Stimulated activated CD4-positive, alpha-beta T cell treated with anti-CD3 and anti-CD28 coated beads, TNF-alpha, amount 100 ng/mL, for 1 hour (primary cell): ENCODE measurements around the gene LRRC51.

Experiments used
- DNase-seq, 3 donors: peaks; one replicate each; pipeline ENCODE4 v3.0.0-alpha.2; 2020; ENCODE audit warnings: low read depth in 3 of 3, low spot score in 1 of 3

The LRRC51 gene

GRCh38 chr11:72069787-72070251, 10.8 kb upstream of the LRRC51 start:
- DNase-seq: no peak

GRCh38 chr11:72070491-72070890, 10.2 kb upstream of the LRRC51 start:
- DNase-seq: no peak

- DNase-seq: no peak
Measured at GRCh38 chr11:72072348-72072747, 8.3 kb upstream of the LRRC51 start.

DNA sequence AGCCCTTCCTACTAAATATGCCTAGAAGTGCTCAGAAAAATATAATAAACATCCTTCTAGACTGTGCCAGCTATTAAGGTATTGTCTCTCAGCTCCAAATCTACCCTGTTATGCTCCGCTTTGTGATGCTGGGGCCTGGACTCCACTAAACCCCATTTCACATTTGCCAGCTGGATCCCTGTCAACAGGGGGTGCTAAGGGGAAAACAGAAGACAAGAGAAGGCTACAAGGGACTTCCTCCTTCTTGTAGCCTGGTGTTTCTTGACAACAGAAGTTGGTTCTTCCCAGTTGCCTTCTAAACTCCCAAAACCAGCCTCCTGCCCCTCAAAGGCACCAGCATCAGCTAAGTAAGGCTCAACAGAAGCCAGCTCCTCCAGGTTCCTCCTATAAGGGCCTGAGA, 5.5 kb upstream of the LRRC51 start:
- DNase-seq: no peak

DNA sequence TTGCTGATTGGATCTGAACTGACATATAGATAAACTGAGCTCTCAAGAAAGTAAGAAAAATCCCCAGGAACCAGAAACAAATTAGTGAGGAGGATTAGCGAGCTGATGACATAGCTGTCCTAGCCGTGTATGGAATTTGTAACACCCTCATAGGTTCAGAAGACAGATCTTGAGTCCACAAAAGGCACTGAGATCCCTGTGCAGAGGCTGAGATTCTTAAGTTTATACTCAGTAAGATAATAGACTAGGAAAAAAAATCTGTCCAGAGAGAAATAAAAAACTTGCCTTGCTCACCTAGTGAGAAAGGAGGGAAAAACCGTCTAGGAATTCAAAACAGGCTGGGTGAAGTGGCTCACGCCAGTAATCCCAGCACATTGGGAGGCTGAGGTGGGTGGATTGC, 4.9 kb upstream of the LRRC51 start:
- DNase-seq: no peak

GRCh38 chr11:72078477-72078876, 2.2 kb upstream of the LRRC51 start:
- no peak for DNase-seq

GRCh38 chr11:72079819-72080325, 778 bp upstream of the LRRC51 start:
- no peak for DNase-seq

- no peak for DNase-seq
Measured at GRCh38 chr11:72081184-72081644, 564 bp downstream of the LRRC51 start.

DNA sequence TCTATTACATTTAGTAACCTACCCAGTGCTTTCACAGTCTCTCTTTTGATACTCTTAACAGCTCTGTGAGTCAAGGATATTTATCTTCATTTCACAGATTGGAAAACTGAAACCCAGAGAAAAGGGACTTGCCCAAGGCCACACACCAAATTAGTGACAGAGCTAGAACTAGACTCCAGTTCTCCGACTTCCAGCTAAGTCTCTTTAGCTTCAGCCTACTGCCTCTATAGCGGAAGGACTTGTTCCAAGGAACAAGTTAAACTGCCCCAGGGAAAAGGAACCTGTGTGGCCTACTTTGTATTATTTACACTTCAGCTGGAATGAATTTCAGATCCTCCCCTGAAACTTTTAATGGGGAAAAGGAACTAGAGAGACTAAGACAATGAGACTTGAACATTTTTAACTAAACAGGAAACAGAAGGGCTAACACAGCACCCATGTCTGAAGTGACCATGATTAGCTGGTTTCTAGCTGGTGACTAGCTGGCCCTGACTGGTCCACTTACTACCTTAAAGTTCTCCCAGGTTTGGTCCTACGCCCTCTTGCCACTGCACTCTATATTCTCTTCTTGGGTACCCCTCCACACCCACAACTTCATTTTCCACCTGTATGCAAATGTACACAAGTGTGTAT, 1.3 kb downstream of the LRRC51 start:
- DNase-seq: no peak

GRCh38 chr11:72083414-72083813, 2.8 kb downstream of the LRRC51 start:
- no peak for DNase-seq

- no peak for DNase-seq
Measured at GRCh38 chr11:72084076-72084475, 3.4 kb downstream of the LRRC51 start.

DNA sequence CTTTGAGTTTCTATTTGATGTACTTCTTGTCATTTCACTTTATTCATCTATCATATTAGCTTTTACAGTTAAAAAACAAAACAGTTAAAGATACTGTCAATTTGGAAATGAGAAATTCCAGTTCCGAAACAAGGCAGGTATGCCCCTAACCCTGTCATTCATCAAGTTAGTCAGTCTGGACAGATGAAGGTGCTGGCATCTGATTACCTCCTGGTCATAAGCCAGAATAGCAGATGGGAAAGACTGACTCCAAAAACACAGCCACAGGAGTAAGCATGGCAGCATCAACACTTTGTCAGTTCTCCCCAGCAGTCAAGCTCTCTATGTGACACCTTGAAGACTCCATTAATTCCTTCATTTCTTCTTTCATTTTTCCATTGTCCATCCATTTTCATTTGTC, 4.3 kb downstream of the LRRC51 start:
- DNase-seq: no peak

DNA sequence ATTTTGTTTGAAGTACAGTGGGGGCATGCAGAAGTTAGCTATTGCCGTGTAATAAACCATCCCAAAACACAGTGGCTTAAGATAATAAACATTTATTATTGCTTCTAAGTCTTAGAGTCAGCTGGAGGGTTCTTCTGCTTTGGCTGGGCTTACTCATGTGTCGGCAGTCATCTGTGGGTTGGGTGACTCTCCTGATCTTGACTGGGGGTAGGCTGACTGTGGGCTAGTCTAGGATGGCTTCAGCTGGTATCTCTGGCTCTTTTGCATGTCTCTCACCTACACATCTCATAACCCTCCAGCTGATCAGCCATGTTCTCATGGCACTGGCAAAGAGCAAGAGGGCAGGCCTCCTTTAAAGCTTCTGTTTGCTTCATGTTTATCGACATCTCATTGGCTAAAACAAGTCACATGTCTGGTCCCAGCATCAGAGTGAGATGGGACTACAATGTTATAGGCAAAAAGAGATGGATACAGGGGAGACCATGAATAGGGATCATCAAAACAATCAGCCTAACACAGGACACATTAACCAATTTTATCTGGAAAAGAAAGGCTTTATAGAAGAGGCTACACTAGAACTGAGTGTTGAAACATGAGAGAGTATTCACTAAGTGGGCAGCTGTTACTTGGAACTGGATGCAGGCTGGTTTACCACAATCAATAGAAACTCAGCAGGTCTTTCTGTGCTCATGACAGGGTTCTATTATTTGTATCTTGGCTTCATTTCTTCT, 5.1 kb downstream of the LRRC51 start:
- no peak for DNase-seq

- DNase-seq: no peak
Measured at GRCh38 chr11:72088076-72088808, 7.6 kb downstream of the LRRC51 start.

DNA sequence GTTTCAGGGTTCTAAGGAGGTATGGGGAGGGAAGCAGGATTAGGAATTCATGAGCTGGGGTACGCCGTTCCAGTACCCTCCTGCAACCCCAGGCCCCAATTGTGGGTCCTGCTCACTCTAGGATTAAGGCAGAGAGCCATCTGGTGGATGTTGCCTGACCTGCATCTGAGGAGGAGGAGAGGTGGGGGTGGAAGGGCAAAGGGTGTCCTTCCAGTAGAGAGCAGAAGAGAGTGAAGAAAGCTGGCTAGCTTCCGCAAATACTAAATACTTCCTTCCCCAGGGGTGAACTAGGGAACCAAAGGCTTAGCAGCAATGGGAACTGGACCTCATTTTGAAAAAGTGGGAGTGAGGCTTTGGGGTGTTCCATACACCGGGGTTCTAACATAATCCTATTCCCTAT, 10.6 kb downstream of the LRRC51 start:
- peak in 2 of 3 donors; percentile 42 to 45 for DNase-seq

GRCh38 chr11:72098741-72099140, 18.1 kb downstream of the LRRC51 start:
- no peak for DNase-seq

DNA sequence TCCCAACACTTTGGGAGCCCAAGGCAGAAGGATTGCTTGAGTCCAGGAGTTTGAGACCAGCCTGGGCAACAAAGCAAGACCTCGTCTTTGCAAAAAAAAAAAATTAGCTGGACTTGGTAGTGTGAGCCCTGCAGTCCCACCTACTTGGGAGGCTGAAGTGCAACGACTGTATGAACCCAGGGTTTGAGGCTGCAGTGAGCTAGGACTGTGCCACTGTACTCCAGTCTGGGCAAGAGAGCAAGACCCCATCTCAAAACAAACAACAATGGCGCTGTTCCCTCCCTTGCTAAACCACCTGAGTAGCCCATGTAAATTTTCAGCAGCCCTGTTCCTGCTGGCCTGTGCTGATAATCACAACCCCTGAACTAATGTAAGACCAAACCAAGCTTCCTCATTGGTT, 19.4 kb downstream of the LRRC51 start:
- no peak for DNase-seq

- DNase-seq: no peak
Measured at GRCh38 chr11:72100462-72100861, 19.8 kb downstream of the LRRC51 start.

GRCh38 chr11:72102162-72102561, 21.5 kb downstream of the LRRC51 start:
- no peak for DNase-seq

DNA sequence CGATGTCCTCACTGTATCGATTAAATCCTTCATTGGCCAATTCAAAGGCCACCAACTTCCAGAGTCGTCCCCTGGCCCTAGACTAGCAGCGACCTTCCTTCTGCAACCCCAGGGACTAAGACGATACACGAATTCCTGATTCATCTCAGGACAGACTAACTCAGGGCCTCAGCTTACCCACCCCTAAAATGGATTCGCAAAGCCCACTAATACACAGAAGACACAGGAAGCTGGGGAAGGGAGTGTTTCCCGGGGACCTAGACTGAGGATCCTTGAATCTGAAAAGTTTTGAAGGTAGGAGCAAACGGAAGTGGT, 21.9 kb downstream of the LRRC51 start:
- DNase-seq: no peak

DNA sequence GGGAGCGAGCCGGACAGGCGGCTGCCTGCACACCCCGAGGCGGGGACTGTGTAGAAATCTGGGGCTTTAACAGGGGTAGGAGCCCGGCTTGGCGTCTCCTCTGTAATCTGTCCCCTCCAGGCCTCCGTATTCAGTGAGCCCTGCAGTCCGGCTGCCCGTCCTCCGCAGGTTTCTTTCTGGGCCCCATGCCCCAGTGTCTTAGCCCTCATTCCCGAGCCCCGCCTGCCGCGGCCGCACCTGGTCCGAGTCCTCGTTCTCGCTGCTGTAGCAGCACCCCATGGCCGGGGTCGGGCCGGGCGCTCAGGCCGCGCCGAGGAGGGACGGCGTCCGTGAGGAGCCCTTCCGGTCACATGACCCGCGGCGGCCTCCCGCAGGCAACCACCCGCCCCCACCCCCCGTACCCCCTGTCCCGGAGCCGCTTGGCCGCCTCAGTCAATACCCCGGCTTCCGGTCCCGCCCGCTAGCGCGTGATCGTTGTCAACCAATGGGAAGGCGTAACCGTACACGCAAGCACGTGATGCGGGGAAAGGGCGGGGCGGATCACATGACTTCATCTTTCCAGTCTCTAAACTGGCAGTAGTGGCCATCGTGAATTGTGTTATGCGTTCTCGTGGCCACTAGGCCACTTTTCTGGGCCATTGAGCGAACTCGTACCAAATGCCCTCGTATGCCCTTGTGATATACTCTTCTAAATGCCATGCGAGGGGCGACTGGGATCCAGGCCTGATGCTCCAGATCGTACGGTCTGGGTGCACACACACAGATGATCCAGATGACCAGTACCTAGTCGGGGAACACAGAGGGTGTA, 22.5 kb downstream of the LRRC51 start, which contains the start of gene LAMTOR1:
Gene LAMTOR1, minus strand, starts transcription at position 352 of the 808 bp plus-strand sequence. Its CDS starts 73 bp downstream, at position 279.
- peak; percentile 90 to 94 (median 90) for DNase-seq
